Activated naive CD8-positive, alpha-beta T cell treated with anti-CD3 and anti-CD28 coated beads for 36 hours (primary cell): ENCODE data around the gene STXBP6. TPM values are rescaled to one million over a fixed set of nuclear protein-coding genes. Genes with fewer than 3 reads are reported as not detected.
"Not testable (repeated sequence)": the region's sequence is repeated elsewhere in the genome, so short reads cannot be mapped to it uniquely, and the experiment has no call there.

Experiments used
- DNase-seq: peaks from one replicate; pipeline ENCODE4 v3.0.0; 2021
- H3K27ac Mint-ChIP-seq: one replicate; pipeline ENCODE4 v1.8.0; 2022; ENCODE audit warnings: mild to moderate bottlenecking, moderate library complexity, mixed read lengths
- H3K27me3 Mint-ChIP-seq: one replicate; pipeline ENCODE4 v1.8.0; 2022; ENCODE audit warnings: mild to moderate bottlenecking, mixed read lengths
- H3K36me3 Mint-ChIP-seq: one replicate; pipeline ENCODE4 v1.8.0; 2021; ENCODE audit warnings: mild to moderate bottlenecking, mixed read lengths
- H3K4me1 Mint-ChIP-seq: one replicate; pipeline ENCODE4 v1.8.0; 2021; ENCODE audit warnings: mixed read lengths
- H3K4me3 Mint-ChIP-seq: one replicate; pipeline ENCODE4 v1.8.0; 2022; ENCODE audit warnings: mild to moderate bottlenecking, moderate library complexity, mixed read lengths
- H3K9me3 Mint-ChIP-seq: one replicate; pipeline ENCODE4 v1.8.0; 2022; ENCODE audit warnings: mixed read lengths
- total RNA-seq, 2 experiments: library from RNA; stranded (reverse); gene quantifications; one replicate each; pipeline ENCODE4 v1.2.3, GENCODE V29; 2021

The STXBP6 gene
- total RNA-seq, 2 experiments from 2014 or later, result not detected

DNA sequence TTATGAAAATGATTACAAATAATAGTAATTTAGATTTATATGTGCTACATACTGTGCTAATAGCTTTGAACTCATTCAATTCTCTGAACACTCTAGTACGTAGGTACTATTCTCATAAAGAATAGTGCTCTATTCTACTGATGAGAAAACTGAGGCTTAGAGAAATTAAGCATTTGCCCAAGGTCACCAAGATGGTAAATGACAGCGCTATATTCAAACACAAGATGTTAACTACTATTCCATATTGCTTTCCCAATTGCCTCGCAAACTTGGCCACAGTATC is 233.1 kb downstream of the STXBP6 start:
- no peak overlapping the region for H3K27ac Mint-ChIP-seq
- H3K36me3 Mint-ChIP-seq, result no peaks in the 10 kb centered on the region
- no peaks in the 10 kb centered on the region for H3K4me1 Mint-ChIP-seq
- no peaks in the 10 kb centered on the region for H3K9me3 Mint-ChIP-seq
- no peak for DNase-seq
- H3K27me3 Mint-ChIP-seq, result peaks cover 3% of the 10 kb centered on the region
- no peak overlapping the region for H3K4me3 Mint-ChIP-seq

DNA sequence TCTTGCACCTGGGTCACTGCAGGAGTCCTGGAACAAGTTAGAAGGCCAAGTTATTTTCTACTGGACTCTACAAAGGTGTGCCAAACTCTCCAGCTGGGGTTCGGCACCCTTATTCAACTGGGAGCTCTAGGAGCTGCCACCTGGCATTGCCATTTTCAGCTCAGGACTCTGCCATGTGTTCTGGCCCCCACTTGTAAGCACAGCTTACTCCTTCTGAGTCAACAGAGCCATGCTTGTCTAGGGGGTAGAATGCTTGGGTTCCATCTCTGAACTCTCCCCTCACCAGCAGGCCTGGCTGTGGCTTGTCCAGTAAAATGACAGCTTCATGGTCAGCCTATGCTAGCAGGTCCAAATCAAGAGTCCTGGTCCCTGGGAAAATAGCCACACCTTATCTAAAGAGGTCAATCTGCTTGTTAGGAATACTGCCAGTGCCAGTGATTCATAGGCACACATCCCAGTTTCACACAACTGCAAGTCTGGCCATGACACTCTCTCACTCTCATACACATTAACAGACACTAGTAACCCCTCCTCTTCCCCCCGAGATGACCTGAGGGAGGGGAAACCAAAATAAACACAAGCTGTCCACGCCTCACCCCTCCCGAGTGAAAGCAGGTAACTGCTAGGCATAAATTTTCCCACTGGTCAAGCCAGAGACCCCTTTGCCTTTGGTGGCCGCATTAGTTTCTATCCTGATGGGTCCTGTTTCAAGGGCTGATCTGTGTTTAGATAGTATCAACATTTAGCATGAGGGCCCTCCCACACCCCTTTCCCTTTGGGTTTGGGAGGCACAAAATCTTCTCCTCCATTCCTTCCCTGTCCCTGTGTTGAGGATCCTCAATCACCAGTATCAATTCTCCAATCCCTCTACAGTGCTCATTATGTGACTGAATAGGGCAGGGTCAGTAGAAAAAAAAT is 233.7 kb downstream of the STXBP6 start:
- Mint-ChIP-seq H3K9me3 (no peaks in the 10 kb centered on the region), H3K27ac (no peak overlapping the region), H3K4me1 (no peaks in the 10 kb centered on the region), H3K36me3 (no peaks in the 10 kb centered on the region), H3K27me3 (peaks cover 3% of the 10 kb centered on the region), H3K4me3 (no peak overlapping the region)
- no peak for DNase-seq

DNA sequence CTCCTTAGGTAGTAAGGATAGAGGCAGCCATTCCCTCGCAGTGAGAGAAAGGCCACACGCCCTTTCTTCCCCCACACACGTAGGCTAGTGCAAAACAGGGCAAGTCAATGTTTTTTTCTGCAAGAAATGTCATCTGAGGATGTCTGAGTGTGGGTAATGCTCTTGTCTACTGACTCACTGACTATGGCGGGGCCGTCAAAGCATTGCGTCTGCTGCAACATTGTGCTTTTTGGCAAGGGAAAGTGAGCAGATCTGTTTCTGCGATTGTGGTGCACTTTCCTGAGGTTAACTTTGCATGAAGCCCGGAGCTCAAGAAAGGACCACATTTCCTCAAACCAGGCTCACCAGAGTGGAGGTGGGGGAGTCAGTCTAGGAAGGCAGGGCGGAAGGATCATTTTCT is 234.4 kb downstream of the STXBP6 start:
- Mint-ChIP-seq H3K36me3 (no peaks in the 10 kb centered on the region), H3K27ac (no peak overlapping the region), H3K4me3 (no peak overlapping the region), H3K9me3 (no peaks in the 10 kb centered on the region), H3K4me1 (no peaks in the 10 kb centered on the region), H3K27me3 (peaks cover 4% of the 10 kb centered on the region)
- DNase-seq, result no peak

DNA sequence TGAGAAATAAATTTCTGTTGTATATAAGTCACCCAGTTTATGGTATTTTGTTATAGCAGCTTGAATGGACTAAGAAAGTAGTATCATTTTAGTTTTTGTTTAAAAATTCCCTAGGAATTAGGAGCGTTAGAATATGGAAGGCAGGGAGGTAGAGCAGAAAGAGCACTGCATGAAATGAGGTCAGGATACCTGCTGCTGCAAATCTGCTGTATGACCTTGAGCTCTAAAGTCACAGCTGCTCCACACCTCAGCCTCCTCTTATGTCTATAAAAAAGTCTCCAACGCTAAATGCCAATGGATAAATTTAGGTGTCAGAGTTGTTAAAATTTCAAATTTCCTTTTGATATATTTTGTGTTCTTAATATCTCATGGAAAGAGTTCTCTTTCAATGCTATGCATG is 235.0 kb downstream of the STXBP6 start:
- no peaks in the 10 kb centered on the region for H3K9me3 Mint-ChIP-seq
- H3K36me3 Mint-ChIP-seq, result no peaks in the 10 kb centered on the region
- no peak overlapping the region for H3K4me3 Mint-ChIP-seq
- no peak overlapping the region for H3K27ac Mint-ChIP-seq
- peaks cover 8% of the 10 kb centered on the region for H3K27me3 Mint-ChIP-seq
- no peak for DNase-seq
- no peaks in the 10 kb centered on the region for H3K4me1 Mint-ChIP-seq

DNA sequence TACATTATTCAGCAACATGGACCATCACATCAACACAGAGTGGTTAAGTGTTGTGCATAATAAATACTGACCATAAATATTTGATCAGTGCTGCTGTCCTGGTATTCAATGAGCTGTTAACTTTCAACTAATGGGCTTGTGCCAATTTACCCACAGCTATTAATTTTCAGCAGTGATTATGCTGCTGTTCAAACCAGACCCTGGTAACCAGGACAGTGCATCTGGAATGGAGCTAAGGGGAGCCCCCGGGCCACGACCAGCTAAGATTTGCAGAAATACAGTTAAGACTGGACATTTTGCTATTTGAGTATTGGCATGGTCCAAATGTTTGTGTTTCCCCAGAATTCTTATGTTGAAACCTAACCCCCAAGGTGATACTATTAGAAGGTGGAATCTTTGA is 235.6 kb downstream of the STXBP6 start:
- peaks cover 5% of the 10 kb centered on the region for H3K27me3 Mint-ChIP-seq
- no peaks in the 10 kb centered on the region for H3K9me3 Mint-ChIP-seq
- no peaks in the 10 kb centered on the region for H3K36me3 Mint-ChIP-seq
- no peak overlapping the region for H3K4me3 Mint-ChIP-seq
- no peaks in the 10 kb centered on the region for H3K4me1 Mint-ChIP-seq
- no peak for DNase-seq
- no peak overlapping the region for H3K27ac Mint-ChIP-seq

DNA sequence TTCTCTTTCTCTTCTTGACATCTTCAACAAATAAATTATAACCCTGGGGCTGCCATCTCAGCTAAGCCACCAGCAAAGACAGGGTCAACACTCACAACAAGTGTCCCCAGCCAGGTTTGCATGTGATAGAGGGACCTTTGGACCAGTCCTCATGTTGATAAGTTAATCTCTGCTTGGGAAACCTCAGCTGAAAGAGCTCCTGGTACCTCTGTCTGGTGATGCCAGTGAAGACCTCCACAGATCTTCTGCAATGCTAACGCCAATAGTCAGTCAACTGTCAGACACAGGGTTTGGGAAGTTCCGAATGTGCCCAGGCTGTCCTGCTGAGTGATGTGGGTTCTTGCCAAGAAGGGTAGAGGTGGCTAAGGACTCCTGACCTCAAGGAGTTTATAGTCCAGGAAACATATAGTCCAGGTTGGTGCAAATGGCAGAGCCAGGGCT is 236.1 kb downstream of the STXBP6 start:
- Mint-ChIP-seq H3K9me3 (no peaks in the 10 kb centered on the region), H3K27ac (no peak overlapping the region), H3K36me3 (no peaks in the 10 kb centered on the region), H3K27me3 (peaks cover 5% of the 10 kb centered on the region), H3K4me3 (no peak overlapping the region), H3K4me1 (no peaks in the 10 kb centered on the region)
- no peak for DNase-seq

DNA sequence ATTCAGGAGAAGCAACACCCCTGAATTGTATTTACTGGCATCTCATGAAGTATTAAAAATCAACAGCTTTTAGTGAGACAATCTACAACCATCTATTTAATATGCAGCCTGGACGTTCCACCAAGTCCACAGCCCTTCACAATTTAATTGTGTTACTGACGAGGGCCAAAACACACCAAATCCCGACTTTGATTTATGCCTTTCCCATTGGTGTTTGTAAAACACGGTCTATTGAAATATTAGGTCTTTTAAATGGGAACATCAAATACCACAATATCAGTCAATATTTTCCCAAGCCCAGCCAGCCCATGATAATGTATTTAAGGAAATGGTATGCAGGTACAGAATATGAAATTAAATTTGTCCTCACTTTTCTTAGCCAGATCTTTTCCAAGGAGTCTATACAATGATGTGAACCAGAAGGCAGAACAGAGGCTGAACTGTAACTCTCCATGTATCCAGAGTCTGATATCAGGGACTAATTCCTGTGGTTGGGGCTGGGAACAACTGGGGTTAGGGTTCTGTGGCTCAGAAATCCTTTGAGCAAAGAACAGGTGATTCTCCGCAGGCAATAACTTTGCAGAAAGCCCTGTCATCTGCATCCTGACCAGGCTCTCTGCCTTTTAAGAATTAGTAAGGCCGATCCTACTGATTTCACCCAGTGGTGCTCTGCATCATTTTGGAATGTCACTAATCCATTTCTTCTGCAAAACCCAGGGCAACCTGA is 236.7 kb downstream of the STXBP6 start:
- no peak for DNase-seq
- Mint-ChIP-seq H3K4me3 (no peak overlapping the region), H3K9me3 (no peaks in the 10 kb centered on the region), H3K27me3 (peaks cover 7% of the 10 kb centered on the region), H3K4me1 (no peaks in the 10 kb centered on the region), H3K27ac (no peak overlapping the region), H3K36me3 (no peaks in the 10 kb centered on the region)

DNA sequence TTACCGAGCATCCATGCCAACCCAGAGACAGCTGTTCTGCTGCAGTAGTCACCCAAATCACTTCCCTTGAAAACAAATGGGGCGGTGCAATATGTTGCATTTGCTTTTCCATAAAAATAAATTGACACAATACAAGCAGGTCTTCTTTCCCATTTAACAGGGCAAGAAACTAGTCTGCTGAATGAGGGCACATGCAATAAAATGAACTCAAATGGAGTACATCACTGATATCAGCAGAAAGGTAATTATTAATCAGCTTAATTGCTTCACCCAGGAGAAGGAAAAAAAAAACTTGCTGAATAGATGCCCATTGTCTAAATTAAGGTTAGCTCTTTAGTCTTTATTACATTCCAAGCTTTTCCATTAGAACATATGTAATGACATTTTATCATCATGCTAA is 240.8 kb downstream of the STXBP6 start:
- DNase-seq, result no peak
- H3K27me3 Mint-ChIP-seq, result peaks cover 26% of the 10 kb centered on the region
- no peaks in the 10 kb centered on the region for H3K9me3 Mint-ChIP-seq
- no peak overlapping the region for H3K27ac Mint-ChIP-seq
- no peak overlapping the region for H3K4me3 Mint-ChIP-seq
- H3K4me1 Mint-ChIP-seq, result no peaks in the 10 kb centered on the region
- no peaks in the 10 kb centered on the region for H3K36me3 Mint-ChIP-seq

DNA sequence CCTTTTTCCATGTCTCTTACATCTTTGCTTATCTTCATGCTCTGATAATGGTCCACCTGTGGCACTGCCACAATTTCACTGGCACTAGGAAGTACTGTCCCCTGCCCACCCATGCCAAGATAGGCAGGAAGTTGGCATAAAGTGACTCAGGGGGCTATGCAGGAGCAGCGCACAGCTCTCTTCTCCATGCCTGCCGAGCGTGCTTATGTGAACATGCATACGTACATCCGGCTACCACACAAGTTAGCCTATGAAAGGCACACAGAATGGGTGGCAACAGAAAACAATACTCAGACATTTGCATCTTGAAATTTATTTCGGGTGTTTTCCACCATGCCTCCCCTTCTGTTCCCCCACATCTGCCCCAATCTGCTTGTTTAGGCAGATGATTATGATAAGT is 241.5 kb downstream of the STXBP6 start:
- H3K4me1 Mint-ChIP-seq, result no peaks in the 10 kb centered on the region
- no peak overlapping the region for H3K4me3 Mint-ChIP-seq
- H3K27me3 Mint-ChIP-seq, result peaks cover 26% of the 10 kb centered on the region
- H3K27ac Mint-ChIP-seq, result no peak overlapping the region
- DNase-seq, result no peak
- no peaks in the 10 kb centered on the region for H3K9me3 Mint-ChIP-seq
- no peaks in the 10 kb centered on the region for H3K36me3 Mint-ChIP-seq

DNA sequence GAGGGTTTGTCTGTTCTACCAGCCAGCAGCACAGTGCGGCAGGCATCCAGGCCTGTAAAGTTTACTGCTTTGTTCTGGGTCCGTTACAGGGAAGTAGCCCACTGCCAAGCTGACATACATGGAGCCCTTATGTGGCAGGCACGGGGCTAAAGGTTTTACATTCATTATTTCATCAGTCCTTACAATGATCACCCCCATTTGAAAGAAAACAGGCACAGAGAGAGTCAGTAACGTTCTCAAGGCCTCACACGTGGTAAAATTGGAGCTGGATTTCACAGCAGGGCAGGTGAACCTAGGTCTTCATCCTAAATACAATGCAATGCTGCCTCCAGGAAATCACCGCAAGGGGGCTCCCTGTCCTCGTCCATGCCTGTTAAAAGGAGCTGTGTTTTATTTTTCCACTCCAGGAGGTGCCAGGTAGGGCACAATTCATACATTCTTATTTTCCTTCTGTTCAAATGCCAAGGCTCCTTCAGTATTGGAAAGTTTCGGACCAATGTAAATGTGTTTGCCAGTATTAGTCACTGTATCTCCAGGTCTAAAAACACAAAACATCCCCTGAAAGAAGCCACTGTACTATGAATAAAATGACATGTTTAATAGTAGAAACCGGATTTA is 243.8 kb downstream of the STXBP6 start:
- H3K36me3 Mint-ChIP-seq, result no peaks in the 10 kb centered on the region
- no peak overlapping the region for H3K27ac Mint-ChIP-seq
- no peak overlapping the region for H3K4me3 Mint-ChIP-seq
- DNase-seq, result peak; percentile 23
- H3K27me3 Mint-ChIP-seq, result peaks cover 26% of the 10 kb centered on the region
- no peaks in the 10 kb centered on the region for H3K4me1 Mint-ChIP-seq
- H3K9me3 Mint-ChIP-seq, result no peaks in the 10 kb centered on the region

DNA sequence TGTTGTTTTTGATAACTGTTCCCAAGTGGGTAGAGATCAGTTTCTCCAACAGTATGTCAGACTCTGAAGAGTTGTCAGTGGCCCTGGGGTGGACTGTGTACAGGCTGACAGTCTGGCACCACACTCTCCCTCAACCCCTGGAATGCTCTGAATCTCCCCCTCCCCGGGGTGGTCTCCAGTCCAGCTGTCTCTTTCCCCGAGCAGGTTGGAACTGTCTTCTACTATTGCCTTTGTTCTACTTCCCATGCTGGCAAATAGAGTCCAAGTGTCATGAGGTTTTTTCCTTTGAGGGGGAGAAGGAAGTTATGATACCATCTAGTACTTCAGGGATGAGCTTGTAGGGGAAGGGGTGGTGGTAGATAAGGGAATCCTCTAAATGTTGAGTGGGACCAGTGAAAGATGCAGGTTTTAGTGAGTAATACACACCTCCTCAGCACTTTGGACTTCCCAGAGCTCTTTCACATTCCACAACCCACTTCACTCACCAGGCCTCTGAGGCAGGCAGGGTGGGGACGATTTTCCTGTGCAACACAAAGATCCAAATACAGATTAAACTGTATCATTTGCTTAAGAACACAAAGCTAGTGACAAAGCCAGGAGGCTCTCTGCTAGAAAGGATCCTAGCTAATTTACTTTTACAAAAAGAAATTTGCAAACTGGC is 245.3 kb downstream of the STXBP6 start:
- H3K4me3 Mint-ChIP-seq, result no peak overlapping the region
- H3K36me3 Mint-ChIP-seq, result no peaks in the 10 kb centered on the region
- H3K4me1 Mint-ChIP-seq, result no peaks in the 10 kb centered on the region
- H3K27me3 Mint-ChIP-seq, result peaks cover 21% of the 10 kb centered on the region
- H3K27ac Mint-ChIP-seq, result no peak overlapping the region
- DNase-seq, result no peak
- no peaks in the 10 kb centered on the region for H3K9me3 Mint-ChIP-seq

DNA sequence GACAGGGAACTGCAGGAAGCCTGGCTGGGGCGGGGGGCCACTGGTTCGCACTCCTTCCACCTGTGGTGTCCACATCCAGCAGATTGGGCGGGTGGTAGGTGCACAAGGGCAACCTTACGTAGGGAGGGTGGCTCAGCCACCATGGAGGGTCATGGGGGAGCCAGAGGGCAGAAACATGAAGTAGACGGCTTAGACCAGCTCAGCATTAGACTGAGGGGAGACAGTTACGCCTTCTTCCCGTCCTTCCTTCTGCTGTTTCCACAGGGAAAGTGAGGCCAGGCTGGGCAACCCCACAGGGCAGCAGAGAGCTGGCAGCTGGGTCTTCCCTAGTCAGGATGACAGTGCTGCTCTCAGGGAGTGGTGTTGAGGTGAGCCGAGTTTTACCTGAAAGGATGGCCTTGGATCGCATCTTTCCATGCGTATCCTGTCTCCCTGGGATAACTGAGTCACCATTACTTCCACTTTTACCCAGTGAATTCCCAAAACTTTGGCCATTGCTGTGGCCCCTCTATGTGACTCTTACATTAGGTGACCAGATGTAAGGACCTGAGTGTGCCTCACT is 245.9 kb downstream of the STXBP6 start:
- Mint-ChIP-seq H3K4me3 (no peak overlapping the region), H3K27me3 (peaks cover 21% of the 10 kb centered on the region), H3K4me1 (no peaks in the 10 kb centered on the region), H3K9me3 (no peaks in the 10 kb centered on the region), H3K36me3 (no peaks in the 10 kb centered on the region), H3K27ac (no peak overlapping the region)
- DNase-seq, result no peak

DNA sequence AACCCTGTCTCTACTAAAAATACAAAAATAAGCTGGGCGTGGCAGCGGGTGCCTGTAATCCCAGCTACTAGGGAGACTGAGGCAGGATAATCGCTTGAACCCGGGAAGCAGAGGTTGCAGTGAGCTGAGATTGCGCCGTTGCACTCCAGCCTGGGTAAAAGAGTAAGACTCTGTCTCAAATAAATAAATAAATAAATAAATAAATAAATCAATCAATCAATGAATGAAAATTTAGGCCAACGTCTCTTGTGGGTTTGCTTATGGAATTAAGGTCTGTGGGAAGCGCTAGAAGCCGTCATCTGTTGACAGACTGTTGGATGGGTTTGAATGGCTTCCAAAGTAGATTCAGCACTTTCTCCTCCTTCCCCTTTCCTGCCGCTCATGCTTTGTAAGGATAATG is 246.5 kb downstream of the STXBP6 start:
- not testable (repeated sequence) for H3K4me1 Mint-ChIP-seq, H3K36me3 Mint-ChIP-seq, H3K4me3 Mint-ChIP-seq, H3K9me3 Mint-ChIP-seq, H3K27ac Mint-ChIP-seq, DNase-seq
- peaks cover 20% of the 10 kb centered on the region for H3K27me3 Mint-ChIP-seq

DNA sequence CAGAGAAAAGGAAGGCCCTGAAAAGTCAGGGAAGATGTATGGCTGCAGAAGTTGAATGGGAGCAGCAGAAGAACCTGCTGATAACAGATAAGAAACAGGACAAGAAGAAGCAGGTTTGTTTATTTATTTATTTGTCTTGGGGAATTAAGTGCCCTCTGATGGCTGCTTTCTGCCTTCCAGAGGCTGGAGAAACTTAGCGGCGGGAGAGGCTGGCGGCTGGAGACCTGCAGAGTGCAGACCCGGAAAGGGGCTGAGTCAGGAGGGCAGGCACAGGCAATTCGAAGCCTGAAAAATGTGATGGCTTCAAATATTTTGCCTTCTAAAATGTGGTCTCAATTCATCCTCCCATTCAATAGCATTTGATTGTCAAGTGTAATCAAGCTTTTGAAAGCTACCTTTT is 247.7 kb downstream of the STXBP6 start:
- peaks cover 1% of the 10 kb centered on the region for H3K4me1 Mint-ChIP-seq
- no peak overlapping the region for H3K27ac Mint-ChIP-seq
- H3K36me3 Mint-ChIP-seq, result no peaks in the 10 kb centered on the region
- H3K27me3 Mint-ChIP-seq, result peaks cover 10% of the 10 kb centered on the region
- DNase-seq, result no peak
- no peaks in the 10 kb centered on the region for H3K9me3 Mint-ChIP-seq
- H3K4me3 Mint-ChIP-seq, result no peak overlapping the region

DNA sequence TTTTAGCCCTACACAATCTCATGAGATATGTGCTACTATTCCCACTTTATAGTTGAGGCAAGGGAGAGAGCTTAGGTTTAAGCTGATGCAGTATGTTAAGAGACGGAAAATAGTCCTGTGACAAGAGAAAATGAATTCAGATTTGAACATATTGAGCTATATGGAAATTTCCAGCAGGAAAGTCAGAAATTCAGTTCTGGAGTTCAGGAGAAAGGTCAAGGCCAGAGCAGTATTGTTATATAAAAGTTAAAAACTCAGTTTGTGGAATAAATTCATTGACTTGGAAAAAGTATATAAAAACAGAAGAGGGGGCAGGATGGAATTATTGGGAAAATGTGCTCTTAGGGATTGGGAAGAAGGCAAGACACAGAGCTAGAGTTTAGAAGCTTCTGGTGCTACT is 248.9 kb downstream of the STXBP6 start:
- no peaks in the 10 kb centered on the region for H3K9me3 Mint-ChIP-seq
- no peak for DNase-seq
- peaks cover under 1% of the 10 kb centered on the region for H3K27me3 Mint-ChIP-seq
- peaks cover 1% of the 10 kb centered on the region for H3K4me1 Mint-ChIP-seq
- H3K36me3 Mint-ChIP-seq, result no peaks in the 10 kb centered on the region
- H3K4me3 Mint-ChIP-seq, result no peak overlapping the region
- no peak overlapping the region for H3K27ac Mint-ChIP-seq
